ENCODE measurements around the gene CRLF3. TPM values are rescaled to one million over a fixed set of nuclear protein-coding genes. Genes with fewer than 3 reads are reported as not detected.
A peak's percentile ranks its signal among the peaks of the same experiment; 100 is the strongest.
"Not testable (repeated sequence)": the region's sequence is repeated elsewhere in the genome, so short reads cannot be mapped to it uniquely, and the experiment has no call there.

Gene CRLF3
- total RNA-seq, 3 donors from 2014 or later = 13.7 to 17.9 (median 13.8) TPM

DNA sequence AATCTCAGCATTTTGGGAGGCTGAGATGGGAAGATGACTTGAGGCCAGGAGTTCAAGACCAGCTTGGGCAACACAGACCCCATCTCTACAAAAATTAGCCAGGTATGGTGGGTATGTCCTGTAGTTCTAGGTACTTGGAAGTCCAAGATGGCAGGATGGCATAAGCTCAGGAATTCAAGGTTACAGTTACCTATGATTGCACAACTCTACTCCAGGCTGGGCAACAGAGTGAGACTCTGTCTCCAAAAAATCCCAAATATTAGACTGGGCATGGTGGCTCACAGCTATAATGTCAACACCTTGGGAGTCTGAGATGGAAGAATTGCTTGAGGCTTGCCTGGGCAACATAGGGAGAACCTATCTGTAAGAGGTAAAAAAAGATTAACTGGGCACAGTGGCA, 63.4 kb downstream of the CRLF3 start:
- no peak for TF ChIP-seq CTCF (IDR thresholded peaks at IDR 0.05)
- Histone ChIP-seq H3K4me3 (no peak overlapping the region), H3K36me3 (ENCODE audit: low read depth) (no peaks in the 10 kb centered on the region), H3K9me3 (no peaks in the 10 kb centered on the region), H3K4me1 (ENCODE audit: low read depth) (no peaks in the 10 kb centered on the region)
- intact Hi-C loops (cut with DNase I, micrococcal nuclease) = no loop called here
- no peak for ATAC-seq
- no peak for DNase-seq

DNA sequence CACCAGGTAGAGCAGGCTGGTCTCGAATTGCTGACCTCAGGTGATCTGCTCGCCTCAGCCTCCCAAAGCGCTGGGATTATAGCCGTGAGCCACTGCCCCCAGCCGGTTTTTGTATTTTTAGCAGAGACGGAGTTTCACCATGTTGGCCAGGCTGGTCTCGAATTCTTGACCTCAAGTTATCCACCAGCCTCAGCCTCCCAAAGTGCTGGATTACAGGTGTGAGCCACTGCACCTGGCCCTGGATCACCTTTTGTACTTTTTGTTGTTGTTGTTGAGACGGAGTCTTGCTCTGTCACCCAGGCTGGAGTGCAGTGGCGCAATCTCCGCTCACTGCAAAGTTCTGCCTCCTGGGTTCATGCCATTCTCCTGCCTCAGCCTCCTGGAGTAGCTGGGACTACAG, 71.2 kb downstream of the CRLF3 start:
- H3K36me3 ChIP-seq (ENCODE audit: low read depth); H3K4me3 ChIP-seq; intact Hi-C loops (cut with DNase I, micrococcal nuclease); ATAC-seq; H3K9me3 ChIP-seq; DNase-seq; H3K4me1 ChIP-seq (ENCODE audit: low read depth): not testable (repeated sequence)

DNA sequence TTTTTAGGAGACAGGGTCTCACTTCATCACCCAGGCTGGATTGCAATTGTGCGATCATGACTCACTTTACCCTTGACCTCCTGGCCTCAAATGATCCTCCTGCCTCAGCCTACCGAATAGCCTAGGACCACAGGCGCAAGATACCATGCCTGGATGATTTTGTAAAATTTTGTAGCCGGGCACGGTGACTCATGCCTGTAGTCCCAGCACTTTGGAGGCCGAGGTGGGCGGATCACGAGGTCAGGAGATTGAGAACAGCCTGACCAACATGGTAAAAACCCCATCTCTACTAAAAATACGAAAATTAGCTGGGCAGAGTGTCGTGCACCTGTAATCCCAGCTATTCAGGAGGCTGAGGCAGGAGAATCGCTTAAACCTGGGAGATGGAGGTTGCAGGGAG, 73.5 kb downstream of the CRLF3 start:
- H3K36me3 ChIP-seq (ENCODE audit: low read depth); H3K4me1 ChIP-seq (ENCODE audit: low read depth); ATAC-seq; H3K9me3 ChIP-seq; H3K4me3 ChIP-seq; DNase-seq; intact Hi-C loops (cut with DNase I, micrococcal nuclease): not testable (repeated sequence)

DNA sequence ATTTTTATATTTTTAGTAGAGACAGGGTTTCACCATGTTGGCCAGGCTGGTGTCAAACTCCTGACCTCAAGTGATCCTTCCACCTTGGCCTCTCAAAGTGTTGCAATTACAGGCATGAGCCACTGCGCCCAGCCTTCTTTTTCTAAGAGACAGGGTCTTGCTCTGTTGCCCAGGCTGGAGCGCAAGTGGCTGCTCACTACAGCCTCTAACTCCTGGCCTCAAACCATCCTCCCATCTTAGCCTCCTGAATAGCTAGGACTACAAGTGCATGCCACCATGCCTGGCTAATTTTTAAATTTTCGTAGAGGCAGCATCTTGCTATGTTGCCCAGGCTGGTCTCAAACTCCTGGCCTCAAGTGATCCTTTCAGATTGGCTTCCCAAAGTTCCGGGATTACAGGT, 76.9 kb downstream of the CRLF3 start:
- H3K36me3 ChIP-seq (ENCODE audit: low read depth); H3K9me3 ChIP-seq; H3K4me3 ChIP-seq; intact Hi-C loops (cut with DNase I, micrococcal nuclease); DNase-seq; H3K4me1 ChIP-seq (ENCODE audit: low read depth); ATAC-seq: not testable (repeated sequence)

GRCh38 chr17:30742669-30743068, 81.8 kb downstream of the CRLF3 start:
- H3K4me3 ChIP-seq; intact Hi-C loops (cut with DNase I, micrococcal nuclease); DNase-seq; H3K36me3 ChIP-seq (ENCODE audit: low read depth); H3K9me3 ChIP-seq; ATAC-seq; H3K4me1 ChIP-seq (ENCODE audit: low read depth): not testable (repeated sequence)

DNA sequence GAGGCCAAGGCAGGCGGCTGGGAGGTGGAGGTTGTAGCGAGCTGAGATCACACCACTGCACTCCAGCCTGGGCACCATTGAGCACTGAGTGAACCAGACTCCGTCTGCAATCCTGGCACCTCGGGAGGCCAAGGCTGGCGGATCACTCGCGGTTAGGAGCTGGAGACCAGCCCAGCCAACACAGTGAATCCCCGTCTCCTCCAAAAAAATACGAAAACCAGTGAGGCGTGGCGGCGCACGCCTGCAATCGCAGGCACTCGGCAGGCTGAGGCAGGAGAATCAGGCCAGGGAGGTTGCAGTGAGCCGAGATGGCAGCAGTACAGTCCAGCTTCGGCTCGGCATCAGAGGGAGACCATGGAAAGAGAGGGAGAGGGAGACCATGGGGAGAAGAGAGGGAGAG, 88.1 kb downstream of the CRLF3 start:
- peak in 1 of 3 donors; percentile 11 for DNase-seq
- intact Hi-C loops (cut with DNase I, micrococcal nuclease); H3K9me3 ChIP-seq; H3K4me1 ChIP-seq (ENCODE audit: low read depth); H3K4me3 ChIP-seq; H3K36me3 ChIP-seq (ENCODE audit: low read depth); ATAC-seq: not testable (repeated sequence)

GRCh38 chr17:30735644-30736043, 88.8 kb downstream of the CRLF3 start:
- H3K4me1 ChIP-seq (ENCODE audit: low read depth); ATAC-seq; H3K4me3 ChIP-seq; DNase-seq; intact Hi-C loops (cut with DNase I, micrococcal nuclease); H3K36me3 ChIP-seq (ENCODE audit: low read depth); H3K9me3 ChIP-seq: not testable (repeated sequence)

DNA sequence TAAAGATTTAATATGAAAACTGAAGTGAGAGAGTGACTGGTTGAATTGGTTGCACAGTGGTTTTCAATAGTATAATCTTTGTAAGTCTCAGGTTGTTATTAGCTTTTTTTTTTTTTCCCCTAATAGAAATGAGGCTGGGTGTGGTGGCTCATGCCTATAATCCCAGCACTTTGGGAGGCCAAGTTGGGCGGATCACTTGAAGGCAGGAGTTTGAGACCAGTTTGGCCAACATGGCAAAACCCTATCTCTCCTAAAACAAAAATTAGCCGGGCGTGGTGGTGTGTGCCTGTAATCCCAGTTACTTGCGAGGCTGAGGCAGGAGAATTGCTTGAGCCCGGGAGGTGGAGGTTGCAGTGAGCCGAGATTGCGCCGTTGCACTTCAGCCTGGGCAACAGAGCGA, 89.3 kb downstream of the CRLF3 start:
- H3K4me1 ChIP-seq (ENCODE audit: low read depth); H3K9me3 ChIP-seq; intact Hi-C loops (cut with DNase I, micrococcal nuclease); ATAC-seq; H3K36me3 ChIP-seq (ENCODE audit: low read depth); H3K4me3 ChIP-seq: not testable (repeated sequence)
- DNase-seq = peak in 1 of 3 donors; percentile 3

DNA sequence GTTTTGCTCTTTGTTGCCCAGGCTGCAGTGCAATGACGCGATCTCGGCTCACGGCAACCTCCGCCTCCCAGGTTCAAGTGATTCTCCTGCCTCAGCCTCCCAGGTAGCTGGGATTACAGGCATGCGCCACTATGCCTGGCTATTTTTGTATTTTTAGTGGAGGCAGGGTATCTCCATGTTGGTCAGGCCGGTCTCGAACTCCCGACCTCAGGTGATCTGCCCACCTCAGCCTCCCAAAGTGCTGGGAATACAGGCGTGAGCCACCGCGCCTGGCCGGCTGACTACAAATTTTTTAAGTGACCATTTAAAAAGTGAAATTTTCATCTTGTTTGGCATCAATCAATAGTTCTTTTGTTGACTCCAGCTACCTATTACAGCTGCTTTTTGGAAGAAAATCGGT, 90.3 kb downstream of the CRLF3 start:
- H3K9me3 ChIP-seq; H3K4me3 ChIP-seq; H3K36me3 ChIP-seq (ENCODE audit: low read depth); intact Hi-C loops (cut with DNase I, micrococcal nuclease); ATAC-seq; H3K4me1 ChIP-seq (ENCODE audit: low read depth): not testable (repeated sequence)
- peak in 1 of 3 donors; percentile 6 for DNase-seq

Other genes starting within 250 kb of the CRLF3 start
- gene ATAD5, start 7.3 kb upstream of the CRLF3 start, total RNA-seq = 1 to 10 TPM; 1.5 to 5.7 (median 2.4) TPM
- 10 to 100 TPM; 16.1 to 18.3 (median 16.3) TPM for gene TEFM, start 81.5 kb upstream of the CRLF3 start, total RNA-seq
- 10 to 100 TPM in 2 of 3 donors, 1 to 10 TPM in 1; 7.3 to 15.9 (median 12.1) TPM for gene ADAP2, start 97.3 kb upstream of the CRLF3 start, total RNA-seq
- 10 to 100 TPM; 22.9 to 27.9 (median 24.1) TPM for gene RNF135, start 146.3 kb upstream of the CRLF3 start, total RNA-seq